ENCODE results near the gene OR51Q1. TPM values are rescaled to one million over a fixed set of nuclear protein-coding genes. Genes with fewer than 3 reads are reported as not detected.

Gene OR51Q1
- total RNA-seq, 1 experiment from 2014 or later, result not detected

GRCh38 chr11:5398936-5399335 is 23.0 kb upstream of the OR51Q1 start:
- ATAC-seq, result peak; percentile 46
- Mint-ChIP-seq H3K4me3 (no peak overlapping the region), H3K27me3 (ENCODE audit: low read depth) (no peaks in the 10 kb centered on the region), H3K9me3 (peaks cover 10% of the 10 kb centered on the region), H3K27ac (no peak overlapping the region), H3K4me1 (peaks cover 6% of the 10 kb centered on the region; the same call in 1 of the 2 replicates), H3K36me3 (peaks cover 2% of the 10 kb centered on the region; the same call in 1 of the 2 replicates)
- TF ChIP-seq STAT6 (CRISPR knock-in tag; conservative IDR thresholded peaks at IDR 0.05; ENCODE audit: low read depth) (no peak), AFF4 (CRISPR knock-in tag; IDR thresholded peaks at IDR 0.05; ENCODE audit: borderline replicate concordance) (no peak), CREM (CRISPR knock-in tag; IDR thresholded peaks at IDR 0.05) (no peak), ARID4B (CRISPR knock-in tag; IDR thresholded peaks at IDR 0.05; ENCODE audit: borderline replicate concordance) (no peak), PRRX2 (CRISPR knock-in tag; IDR thresholded peaks at IDR 0.05) (no peak), TEAD1 (CRISPR knock-in tag; IDR thresholded peaks at IDR 0.05) (no peak), TEAD4 (CRISPR knock-in tag; IDR thresholded peaks at IDR 0.05) (no peak), NFYB (CRISPR knock-in tag; conservative IDR thresholded peaks at IDR 0.05; ENCODE audit: low read depth) (no peak), ZNF138 (CRISPR knock-in tag; conservative IDR thresholded peaks at IDR 0.05) (no peak), ZNF232 (CRISPR knock-in tag; IDR thresholded peaks at IDR 0.05) (no peak)
- TF ChIP-seq, protein P1, sequence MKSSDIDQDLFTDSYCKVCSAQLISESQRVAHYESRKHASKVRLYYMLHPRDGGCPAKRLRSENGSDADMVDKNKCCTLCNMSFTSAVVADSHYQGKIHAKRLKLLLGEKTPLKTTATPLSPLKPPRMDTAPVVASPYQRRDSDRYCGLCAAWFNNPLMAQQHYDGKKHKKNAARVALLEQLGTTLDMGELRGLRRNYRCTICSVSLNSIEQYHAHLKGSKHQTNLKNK (CRISPR knock-in tag; IDR thresholded peaks at IDR 0.05), result no peak
- TF ChIP-seq, protein P2, sequence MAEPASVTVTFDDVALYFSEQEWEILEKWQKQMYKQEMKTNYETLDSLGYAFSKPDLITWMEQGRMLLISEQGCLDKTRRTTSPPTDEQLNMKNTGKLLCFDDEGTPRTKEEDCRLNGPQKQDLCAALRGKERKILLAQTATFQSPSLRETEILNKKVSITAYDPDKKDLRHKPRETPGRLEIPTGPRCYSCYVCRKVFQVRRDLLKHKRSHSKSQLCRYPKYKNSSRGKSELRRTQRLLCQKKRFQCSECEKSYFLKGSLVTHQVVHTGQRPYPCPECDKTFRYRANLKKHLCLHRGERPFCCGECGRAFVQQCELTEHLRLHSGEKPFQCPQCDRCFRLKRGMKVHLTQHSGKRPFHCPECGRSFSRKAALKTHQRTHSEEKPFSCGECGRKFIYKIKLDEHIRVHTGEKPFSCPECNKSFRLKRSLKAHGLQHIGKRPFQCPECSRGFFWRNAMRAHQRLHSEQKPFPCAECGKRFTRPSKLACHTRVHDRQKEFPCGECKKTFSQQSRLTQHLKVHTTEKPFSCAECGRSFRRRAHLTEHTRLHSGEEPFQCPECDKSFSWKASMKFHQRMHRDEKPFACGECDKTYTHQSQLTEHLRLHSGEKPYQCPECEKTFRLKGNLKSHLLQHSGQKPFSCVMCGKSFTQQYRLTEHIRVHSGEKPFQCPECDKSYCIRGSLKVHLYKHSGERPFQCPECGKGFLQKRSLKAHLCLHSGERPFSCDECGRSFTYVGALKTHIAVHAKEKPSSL (CRISPR knock-in tag; conservative IDR thresholded peaks at IDR 0.05), result no peak
- TF ChIP-seq, protein P3, sequence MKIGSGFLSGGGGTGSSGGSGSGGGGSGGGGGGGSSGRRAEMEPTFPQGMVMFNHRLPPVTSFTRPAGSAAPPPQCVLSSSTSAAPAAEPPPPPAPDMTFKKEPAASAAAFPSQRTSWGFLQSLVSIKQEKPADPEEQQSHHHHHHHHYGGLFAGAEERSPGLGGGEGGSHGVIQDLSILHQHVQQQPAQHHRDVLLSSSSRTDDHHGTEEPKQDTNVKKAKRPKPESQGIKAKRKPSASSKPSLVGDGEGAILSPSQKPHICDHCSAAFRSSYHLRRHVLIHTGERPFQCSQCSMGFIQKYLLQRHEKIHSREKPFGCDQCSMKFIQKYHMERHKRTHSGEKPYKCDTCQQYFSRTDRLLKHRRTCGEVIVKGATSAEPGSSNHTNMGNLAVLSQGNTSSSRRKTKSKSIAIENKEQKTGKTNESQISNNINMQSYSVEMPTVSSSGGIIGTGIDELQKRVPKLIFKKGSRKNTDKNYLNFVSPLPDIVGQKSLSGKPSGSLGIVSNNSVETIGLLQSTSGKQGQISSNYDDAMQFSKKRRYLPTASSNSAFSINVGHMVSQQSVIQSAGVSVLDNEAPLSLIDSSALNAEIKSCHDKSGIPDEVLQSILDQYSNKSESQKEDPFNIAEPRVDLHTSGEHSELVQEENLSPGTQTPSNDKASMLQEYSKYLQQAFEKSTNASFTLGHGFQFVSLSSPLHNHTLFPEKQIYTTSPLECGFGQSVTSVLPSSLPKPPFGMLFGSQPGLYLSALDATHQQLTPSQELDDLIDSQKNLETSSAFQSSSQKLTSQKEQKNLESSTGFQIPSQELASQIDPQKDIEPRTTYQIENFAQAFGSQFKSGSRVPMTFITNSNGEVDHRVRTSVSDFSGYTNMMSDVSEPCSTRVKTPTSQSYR (CRISPR knock-in tag; IDR thresholded peaks at IDR 0.05), result no peak
- DNase-seq (ENCODE audit: low spot score), result no peak
- ChIA-PET CTCF (no interaction called here), POLR2A (no interaction called here)
